Measurements from ENCODE around the gene TMC3.

DNA sequence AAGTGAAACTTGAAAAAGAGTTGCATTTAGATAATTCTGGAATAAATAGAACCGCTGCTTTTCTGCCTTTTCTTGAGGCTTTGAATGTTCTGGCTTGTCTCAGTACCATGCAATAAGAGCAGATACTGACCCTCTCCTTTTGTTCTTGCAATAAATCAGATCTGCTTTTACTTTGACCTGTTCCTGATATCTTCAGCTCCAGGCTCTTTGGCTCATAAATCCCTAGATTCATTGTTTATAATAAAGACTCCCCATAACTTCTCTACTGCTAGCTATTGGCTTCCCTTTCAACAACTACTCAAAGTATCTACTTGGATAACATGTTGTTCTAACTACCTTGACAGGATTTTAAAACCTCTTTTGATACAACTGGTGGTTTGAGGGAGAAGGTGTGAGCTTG lies 47.4 kb upstream of the TMC3 start:
- TF ChIP-seq, protein P1, sequence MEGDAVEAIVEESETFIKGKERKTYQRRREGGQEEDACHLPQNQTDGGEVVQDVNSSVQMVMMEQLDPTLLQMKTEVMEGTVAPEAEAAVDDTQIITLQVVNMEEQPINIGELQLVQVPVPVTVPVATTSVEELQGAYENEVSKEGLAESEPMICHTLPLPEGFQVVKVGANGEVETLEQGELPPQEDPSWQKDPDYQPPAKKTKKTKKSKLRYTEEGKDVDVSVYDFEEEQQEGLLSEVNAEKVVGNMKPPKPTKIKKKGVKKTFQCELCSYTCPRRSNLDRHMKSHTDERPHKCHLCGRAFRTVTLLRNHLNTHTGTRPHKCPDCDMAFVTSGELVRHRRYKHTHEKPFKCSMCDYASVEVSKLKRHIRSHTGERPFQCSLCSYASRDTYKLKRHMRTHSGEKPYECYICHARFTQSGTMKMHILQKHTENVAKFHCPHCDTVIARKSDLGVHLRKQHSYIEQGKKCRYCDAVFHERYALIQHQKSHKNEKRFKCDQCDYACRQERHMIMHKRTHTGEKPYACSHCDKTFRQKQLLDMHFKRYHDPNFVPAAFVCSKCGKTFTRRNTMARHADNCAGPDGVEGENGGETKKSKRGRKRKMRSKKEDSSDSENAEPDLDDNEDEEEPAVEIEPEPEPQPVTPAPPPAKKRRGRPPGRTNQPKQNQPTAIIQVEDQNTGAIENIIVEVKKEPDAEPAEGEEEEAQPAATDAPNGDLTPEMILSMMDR (IDR thresholded peaks at IDR 0.05) = no peak
- no peak for TF ChIP-seq POLR2A (IDR thresholded peaks at IDR 0.05)
